CD4-positive, alpha-beta T cell treated with Interleukin-15 for 4 hours (primary cell): ENCODE data around the gene EIF4E3.

Experiments
- DNase-seq: peaks from one replicate; pipeline ENCODE4 v3.0.0-alpha.2; 2020; ENCODE audit warnings: low spot score

Gene EIF4E3

DNA sequence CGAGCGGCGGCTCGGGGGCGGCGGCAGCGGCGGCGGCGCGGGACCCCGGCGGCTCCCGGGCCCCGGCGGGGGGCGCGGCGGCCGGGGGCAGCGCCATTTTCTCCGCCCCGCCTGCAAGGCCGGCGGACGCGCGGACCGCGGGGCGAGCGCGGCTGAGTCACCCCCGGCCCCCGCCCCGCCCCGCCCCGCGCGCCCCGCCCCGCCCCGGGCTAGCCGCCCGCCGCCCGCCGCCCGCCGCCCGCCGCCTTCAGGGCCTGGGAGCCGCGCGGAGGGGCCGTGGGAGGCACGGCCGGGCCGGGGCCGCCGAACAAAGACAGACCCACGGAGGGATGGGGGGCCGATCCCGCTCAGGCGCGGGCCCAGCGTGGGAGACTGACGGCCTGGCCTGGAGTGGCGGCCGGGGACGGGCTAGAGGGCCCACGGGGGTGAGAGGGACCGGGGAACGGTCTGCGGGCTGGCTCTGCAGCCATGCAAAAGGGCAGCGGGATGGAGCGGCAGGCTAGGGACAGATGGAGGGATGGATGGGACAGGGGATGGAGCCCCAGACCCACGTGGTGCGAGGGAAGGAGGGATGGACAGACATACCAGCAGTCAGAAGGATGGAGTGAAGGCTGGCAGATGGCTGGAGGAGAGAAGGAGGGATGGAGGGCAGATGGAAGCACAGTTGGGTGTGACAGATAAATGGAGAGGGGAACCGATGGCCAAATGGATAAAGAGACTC, at the start of gene EIF4E3:
EIF4E3 (minus strand) TSS at position 132 of the 721 bp plus-strand sequence; CDS start at position 97, 35 bp downstream.
- no peak for DNase-seq

DNA sequence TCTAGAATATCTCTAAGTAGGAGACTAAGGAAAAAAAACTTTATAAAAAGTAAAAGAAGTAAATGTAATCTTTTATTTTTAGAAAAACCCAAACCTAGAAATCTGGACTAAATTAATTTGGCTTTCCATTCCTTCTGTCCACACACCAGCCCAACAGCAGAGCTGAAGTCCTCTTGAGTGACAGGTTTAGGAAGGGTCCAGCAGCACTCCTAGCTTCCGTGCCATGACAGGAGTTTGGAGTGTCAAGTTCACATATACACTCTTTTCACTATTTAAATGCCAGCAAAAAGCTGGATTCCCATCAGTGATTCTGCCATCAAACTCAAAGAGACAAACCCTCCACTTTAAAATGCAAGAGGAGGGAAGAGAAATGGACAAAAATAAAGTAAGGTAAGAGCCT, 46.7 kb upstream of the EIF4E3 start:
- DNase-seq = no peak

DNA sequence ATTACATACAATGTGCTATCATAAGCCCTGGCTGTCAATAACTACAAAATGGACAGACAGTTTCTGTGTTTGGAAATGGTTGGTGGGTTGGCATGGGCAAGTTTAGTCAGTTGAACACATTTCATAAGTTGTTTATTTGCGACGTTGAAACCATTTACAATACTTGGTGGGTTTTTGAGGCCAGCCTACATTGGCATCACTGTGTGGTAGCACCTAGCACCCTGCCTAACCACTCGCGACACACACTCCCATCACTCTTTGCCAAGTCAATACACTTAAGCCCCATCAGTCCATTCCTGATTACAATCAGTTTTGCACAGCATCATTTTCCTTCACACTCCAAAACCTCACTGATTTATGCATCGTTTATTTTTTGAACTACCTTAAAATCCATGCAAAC, 45.9 kb upstream of the EIF4E3 start:
- DNase-seq = no peak

DNA sequence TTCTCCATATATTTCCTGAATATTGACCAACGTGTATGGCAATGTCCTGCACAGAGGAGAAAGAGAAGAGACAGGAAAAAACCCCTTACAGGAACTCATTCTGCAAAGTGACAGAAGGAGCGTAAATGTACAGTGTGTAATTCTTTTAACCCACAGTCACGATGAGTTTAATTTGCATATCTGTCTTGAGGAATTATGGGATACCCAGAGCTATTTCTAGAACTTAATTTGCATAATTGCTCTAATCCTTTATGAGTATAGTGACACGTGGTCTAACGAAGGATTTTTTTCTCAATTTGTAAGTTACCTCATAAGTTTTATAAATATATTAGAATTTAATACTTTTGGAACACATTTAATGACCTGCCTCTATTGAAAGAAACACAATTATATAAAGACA, 38.2 kb upstream of the EIF4E3 start:
- DNase-seq = no peak

DNA sequence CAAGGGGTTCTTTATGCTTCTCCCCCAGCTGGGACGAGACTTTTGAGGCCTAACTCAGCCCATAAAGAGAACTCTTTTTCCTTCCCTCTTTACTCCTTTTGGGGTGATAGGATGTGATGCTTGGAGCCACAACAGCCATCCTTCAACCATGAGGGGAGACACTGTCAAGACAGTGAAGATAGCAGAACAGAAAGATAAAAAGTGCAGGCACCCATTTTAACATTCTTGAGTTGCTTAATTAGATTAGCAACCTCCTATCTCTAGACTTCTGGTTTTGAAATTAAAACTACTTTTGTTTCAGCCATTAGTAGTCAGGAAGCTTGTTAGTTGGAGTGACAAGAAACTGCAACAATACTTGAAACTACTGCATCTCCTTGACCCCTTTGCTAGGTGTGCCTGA, 34.9 kb upstream of the EIF4E3 start:
- DNase-seq = no peak

DNA sequence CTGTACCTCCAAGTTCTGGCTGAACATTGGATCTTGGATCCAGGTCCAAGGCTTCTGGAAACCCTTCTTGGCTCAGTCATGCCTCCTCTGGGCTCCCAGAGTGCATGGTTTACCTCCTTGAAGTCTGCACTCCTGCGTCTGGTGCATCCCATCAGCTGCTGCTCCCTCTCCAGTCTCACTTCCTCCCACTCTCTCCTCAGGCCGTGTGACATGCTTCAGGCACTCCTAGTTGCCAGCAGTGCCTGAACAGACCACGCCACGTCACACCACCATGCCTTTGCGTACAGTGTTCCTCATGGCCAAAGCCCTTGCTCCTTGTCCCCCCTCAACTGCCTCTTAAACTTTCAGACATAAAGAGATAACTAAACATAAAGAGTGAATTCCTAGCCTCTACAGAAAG, 34.2 kb upstream of the EIF4E3 start:
- DNase-seq = no peak

DNA sequence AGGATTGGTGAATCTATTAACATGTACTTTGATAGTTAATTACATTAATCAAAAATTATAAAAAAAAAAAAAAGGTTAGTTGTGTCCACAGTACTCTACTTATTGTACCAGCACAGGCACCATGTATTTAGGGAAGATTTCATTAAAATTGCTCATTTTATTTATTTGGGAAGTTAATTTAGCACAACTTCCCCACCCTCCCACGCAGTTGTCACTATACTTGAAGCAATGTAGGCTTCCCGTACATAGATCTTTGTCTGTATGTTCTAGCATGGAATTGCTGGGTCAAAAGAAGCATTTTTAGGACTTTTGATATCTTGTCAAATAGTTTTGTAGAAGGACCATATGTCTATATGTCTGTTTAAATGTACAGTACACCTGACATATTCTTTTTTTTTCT, 32.9 kb upstream of the EIF4E3 start:
- DNase-seq = no peak

DNA sequence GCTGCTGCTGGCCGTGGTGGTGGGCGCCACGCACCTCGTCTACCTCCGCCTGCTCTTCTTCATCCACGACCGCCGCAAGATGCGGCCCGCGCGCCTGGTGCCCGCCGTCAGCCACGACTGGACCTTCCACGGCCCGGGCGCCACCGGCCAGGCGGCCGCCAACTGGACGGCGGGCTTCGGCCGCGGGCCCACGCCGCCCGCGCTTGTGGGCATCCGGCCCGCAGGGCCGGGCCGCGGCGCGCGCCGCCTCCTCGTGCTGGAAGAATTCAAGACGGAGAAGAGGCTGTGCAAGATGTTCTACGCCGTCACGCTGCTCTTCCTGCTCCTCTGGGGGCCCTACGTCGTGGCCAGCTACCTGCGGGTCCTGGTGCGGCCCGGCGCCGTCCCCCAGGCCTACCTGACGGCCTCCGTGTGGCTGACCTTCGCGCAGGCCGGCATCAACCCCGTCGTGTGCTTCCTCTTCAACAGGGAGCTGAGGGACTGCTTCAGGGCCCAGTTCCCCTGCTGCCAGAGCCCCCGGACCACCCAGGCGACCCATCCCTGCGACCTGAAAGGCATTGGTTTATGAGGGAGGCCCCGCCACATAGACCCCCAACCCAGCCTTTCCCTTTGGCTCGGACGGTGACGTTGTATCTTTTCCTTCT, 29.5 kb upstream of the EIF4E3 start:
- no peak for DNase-seq

DNA sequence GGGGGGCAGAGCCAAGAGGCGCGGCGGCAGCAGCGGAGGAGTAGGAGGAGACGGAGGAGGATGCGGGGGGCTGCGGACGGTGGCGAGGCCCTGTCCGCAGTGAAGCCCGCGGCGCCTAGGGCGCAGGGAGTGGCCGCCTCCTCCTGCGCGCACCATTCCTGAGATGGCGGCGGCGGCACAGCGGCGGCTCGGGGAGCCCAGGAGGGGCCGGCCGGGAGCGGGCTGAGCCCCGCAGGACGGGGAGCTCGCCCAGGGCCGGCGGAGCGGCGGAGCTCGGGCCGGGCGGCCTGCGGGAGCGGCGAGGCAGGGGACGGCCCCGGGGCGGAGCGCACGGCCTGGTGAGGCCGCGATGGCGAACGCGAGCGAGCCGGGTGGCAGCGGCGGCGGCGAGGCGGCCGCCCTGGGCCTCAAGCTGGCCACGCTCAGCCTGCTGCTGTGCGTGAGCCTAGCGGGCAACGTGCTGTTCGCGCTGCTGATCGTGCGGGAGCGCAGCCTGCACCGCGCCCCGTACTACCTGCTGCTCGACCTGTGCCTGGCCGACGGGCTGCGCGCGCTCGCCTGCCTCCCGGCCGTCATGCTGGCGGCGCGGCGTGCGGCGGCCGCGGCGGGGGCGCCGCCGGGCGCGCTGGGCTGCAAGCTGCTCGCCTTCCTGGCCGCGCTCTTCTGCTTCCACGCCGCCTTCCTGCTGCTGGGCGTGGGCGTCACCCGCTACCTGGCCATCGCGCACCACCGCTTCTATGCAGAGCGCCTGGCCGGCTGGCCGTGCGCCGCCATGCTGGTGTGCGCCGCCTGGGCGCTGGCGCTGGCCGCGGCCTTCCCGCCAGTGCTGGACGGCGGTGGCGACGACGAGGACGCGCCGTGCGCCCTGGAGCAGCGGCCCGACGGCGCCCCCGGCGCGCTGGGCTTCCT, 28.8 kb upstream of the EIF4E3 start, which contains the start of gene GPR27:
GPR27 (plus strand) TSS at position 155 of the 909 bp plus-strand sequence; CDS start at position 350, 195 bp downstream.
- no peak for DNase-seq

DNA sequence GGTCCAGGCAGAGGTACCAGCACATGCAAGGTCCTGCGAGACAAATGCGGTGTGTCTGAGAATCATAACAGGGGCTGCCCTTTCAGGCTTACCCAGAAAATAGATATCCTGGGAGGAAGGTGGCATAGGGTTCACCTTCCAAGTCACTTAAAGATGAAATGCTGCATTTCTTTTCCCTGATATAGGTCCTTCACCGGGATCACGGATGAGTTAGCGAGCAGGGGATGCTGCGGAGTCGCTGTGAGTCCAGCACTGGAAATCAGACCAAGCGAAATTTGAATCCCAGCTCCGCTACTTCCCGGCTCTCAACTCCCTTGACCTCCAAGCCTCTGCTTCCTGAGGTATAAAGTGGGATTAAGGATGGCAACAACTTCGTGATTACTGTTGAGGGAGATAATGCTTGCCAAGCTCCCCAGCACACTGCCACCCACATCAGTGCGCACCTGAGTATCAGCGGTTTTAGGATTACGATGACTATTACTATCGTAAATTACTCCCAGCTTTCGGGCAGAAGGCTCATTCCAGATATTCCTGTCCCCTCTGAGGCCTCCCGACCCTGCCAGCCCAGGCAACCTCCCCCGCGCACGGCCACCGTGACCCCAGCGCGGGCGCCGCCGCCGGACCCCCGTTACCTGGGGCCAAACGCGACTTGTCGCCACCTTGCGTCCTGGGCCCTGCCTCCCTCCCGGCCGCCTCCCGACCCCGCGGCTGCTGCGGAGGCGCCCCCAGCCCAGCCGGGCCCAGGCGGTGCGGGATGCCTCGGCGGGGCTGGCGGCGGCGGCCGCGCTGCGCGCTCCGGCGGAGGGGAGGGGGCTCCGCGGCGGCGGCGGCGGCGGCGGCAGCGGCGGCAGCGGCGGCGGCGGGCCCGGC, 27.9 kb upstream of the EIF4E3 start:
- no peak for DNase-seq

DNA sequence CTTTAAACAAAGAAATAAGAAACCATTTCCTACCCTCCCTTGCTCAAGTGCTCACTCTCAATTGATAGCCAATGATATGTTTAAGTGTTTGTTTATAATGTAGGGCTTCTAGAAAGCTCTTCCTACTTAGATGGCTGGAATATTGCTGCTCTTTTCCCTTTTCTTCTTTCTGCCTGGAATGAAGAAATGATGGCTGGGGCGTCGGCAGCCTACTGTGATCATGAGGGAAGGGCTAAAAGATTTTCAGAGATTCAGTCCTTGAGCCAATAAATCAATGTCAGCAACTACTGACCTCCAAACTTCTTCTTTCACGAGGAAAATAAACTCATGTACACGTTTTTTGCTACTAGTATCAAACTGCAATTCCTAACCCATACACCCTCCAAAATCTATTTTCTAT, 26.4 kb upstream of the EIF4E3 start:
- DNase-seq = no peak

DNA sequence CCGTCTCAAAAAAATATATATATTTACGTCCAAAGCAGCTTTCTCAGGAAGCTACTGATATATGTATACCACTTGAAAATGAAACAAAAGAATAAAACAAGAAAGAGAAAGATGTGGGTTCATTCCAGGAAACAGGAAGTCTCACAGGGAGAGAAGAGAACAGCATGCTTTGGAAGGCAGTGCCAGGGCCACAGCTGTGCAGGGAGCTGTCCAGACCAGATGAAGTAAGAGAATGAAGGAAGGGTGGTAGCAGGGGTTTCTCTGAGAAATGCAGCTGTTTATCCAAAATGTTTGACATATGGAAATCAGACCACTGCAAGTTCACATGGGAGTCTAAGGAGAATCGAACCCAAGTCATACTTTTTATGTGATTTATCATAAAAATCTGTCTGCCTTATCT, 19.5 kb upstream of the EIF4E3 start:
- DNase-seq = no peak

DNA sequence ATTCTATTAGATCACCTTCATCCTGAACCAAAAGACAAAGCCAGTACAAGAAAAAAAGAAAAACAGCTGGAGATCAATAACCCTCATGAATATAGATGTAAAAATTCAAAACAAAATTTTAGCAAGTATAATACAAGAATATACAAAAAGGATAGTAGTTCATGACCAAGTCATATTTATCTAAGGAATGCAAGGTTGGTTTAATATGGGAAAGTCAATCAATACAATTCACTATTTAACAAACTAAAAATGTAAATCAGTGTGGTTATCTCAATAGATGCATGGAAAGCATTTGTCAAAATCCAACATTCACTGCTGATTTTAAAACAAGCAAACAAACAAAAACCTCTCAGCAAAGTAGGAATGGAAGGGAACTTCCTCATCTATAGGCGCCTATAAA, 17.4 kb upstream of the EIF4E3 start:
- no peak for DNase-seq

DNA sequence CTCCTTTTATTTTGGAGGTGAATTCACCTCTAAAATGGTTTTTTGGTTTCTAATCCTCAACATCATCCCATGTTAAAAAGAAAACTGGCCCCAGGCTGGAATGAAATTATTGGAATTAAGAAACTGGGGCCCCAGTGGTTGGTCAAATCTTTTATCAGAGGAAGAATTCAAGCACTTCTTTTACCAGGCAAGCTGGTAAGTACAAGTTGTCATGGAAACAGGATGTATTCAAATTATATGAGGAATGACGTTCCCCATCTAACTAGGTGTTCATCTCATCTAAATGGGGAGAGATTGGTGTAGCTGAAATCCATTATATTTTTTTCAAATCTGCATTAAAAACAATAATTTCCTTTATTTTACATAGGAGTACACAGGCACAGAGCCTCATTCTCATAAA, 9.7 kb upstream of the EIF4E3 start:
- DNase-seq = no peak

DNA sequence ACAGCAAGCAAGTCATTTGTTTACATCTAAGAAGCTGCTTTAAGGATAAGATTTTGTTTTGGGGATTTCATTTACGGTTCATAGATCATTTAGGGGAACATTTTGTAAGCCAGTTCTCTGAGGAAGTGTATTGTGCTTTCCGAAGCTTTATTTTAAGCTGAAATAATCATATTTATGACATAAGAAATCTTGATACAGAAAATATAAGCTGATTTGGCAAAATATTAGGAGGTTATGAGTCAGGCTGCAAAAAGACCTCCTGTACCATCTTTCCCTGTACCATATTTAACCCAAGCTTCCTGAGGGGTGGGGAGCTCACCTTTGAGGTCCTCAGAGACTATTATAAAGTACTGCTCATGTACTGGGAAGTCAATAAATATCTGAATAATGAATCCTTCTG, 8.1 kb upstream of the EIF4E3 start:
- DNase-seq = no peak

DNA sequence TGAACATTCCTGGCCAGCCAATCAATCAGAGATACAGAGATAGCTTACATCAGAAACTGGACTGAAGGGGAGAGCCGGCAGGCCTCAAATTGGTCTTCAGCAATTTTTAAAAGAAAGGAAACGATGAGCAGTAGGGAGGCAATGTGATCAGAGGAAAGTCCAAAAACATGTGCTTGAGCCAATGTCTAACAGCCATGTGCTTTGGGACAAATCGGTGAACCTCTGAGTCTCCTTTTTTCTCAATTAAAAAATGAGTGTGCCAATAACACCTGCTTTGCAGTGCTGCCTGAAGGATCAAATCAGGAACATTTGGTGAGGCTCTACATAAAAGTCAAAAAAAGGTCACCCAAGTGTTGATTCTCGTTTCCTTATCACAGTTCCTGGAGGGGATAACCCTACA, 7.4 kb upstream of the EIF4E3 start:
- no peak for DNase-seq

DNA sequence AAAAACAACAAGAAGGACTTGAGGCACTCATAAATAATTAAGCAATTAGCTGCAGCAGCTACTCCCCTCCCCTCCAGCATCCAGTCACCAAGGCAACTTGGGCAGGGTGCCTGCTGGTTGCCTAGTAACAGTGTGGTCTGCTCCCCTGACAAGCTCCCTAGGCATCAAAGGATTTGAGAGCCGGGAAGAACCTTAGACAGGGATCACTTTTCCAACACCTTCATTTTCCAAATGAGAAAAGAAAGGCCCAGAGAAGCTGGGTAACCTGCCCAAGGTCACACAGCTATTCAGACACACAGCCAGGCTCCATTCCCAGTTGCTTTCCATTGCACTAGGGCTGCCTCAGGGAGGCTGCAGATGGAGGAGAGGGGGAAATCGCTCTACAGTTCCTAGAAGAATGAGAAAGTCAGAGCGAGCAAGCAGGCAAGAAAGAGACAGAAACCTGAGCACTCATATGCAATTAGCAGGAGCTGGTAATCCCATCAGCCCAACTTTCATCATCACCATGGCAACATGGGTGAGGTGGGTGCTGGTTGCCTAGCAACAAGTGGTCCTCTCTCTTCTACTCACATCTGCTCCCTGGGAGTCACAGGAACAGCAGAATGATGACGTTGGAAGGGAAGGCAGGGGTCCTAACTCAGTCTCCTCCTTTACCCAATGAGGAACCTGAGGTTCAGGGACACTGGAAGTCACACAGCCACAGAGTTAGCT, 3.6 kb upstream of the EIF4E3 start:
- peak; percentile 52 for DNase-seq

DNA sequence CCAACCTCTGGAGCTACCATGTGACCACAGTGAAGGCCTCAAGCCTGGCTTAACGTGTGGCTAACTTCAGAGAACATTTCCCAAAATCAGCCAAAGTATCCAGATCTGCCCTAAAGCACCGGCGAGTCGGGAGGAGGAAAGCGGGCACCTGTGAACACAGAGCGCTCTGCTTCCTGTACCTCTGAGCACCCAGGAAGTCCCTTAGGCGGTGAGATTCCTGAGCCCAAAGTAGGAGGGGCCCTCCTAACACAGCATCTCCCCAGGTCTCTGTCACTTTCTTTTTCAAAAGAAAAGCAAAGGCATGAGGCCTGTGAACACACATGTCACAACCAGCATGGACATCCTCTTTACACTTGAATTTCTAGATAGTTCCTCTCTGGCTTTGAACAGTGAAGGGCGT, 944 bp upstream of the EIF4E3 start:
- DNase-seq = peak; percentile 62

DNA sequence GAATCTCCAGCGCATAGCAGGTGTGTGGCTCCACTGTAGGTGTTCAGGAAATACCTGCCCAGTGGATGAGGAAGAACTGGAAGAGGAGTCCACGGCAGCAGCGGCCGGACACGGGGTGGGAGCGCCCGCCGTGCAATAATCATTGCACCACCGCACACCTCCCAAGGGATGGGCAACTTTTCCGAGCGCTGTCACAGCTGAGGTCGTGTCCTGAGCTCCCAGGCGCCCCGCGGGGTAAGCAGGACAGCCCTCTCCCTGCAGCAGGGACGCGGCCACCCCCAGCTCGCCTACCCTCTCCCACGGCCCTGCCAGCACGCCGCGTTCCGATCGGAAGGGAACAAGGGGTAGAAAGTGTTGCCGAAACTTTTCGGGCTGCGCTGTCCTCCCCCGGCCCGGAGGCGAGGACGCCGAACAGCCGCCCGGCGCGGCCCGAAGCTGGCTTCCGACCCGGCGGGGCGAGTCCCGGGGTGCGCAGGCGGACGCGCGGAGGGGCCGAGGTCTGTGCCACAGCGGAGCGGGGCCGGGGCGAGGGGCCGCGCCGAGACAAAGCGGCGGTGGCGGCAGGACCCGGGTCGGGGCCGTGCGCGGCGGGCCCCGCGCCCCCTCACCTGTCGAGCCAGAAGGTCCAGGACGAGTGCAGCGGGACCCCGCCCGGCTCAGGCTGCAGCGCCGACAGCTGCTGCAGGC, 475 bp downstream of the EIF4E3 start:
- no peak for DNase-seq

DNA sequence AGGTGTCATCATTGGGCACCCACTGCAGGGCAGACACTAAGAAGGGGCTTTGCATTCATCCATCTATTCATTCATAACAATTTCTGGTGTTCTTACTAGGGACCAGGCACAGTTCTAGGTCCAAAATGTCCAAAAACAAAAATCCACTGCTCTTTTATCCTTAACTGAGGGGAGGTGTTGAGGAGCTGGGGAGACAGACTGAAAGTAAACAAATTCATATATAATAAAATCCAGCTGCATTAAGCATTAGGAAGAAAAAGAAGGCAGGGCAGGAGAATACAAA, 1.1 kb downstream of the EIF4E3 start:
- DNase-seq = no peak
